GM21723 (cell line): ENCODE results near the gene NEU2.
"Not testable (repeated sequence)": the region's sequence is repeated elsewhere in the genome, so short reads cannot be mapped to it uniquely, and the experiment has no call there.

Experiments used
- ATAC-seq: cut with Tn5 transposase; IDR thresholded peaks from one replicate; pipeline ENCODE4 v1.9.1; 2021; ENCODE audit warnings: mild to moderate bottlenecking, moderate library complexity; ENCODE audit not compliant: unreplicated experiment

Gene NEU2

DNA sequence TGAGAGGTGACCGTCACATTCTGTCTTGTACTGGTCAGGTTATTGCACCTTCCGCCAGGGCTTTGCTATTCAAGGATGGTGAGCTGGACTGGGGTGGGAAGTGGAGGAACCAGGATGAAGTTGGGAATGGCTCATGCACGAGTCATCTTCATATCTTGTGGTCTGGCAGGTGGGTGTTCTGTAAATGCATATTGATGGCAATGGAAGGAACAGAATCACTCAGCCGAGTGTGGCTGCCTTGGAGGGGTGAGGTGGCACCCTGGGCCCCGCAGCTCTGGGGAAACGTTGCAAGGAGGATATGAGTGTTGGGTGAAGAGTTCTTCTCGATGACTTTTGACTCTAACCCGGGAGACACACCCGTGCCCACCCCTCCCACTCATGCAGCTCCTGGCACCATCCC, 1.2 kb downstream of the NEU2 start:
- no peak for ATAC-seq

DNA sequence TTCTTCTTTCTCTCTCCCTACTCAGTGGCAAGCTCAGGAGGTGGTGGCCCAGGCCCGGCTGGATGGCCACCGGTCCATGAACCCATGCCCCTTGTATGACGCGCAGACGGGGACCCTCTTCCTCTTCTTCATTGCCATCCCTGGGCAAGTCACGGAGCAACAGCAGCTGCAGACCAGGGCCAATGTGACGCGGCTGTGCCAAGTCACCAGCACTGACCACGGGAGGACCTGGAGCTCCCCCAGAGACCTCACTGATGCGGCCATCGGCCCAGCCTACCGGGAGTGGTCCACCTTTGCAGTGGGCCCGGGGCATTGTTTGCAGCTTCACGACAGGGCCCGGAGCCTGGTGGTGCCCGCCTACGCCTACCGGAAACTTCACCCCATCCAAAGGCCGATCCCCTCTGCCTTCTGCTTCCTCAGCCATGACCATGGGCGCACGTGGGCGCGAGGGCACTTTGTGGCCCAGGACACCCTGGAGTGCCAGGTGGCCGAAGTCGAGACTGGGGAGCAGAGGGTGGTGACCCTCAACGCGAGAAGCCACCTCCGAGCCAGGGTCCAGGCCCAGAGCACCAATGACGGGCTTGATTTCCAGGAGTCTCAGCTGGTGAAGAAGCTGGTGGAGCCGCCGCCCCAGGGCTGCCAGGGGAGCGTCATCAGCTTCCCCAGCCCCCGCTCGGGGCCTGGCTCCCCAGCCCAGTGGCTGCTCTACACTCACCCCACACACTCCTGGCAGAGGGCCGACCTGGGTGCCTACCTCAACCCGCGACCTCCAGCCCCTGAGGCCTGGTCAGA, 1.8 kb downstream of the NEU2 start:
- ATAC-seq: no peak

DNA sequence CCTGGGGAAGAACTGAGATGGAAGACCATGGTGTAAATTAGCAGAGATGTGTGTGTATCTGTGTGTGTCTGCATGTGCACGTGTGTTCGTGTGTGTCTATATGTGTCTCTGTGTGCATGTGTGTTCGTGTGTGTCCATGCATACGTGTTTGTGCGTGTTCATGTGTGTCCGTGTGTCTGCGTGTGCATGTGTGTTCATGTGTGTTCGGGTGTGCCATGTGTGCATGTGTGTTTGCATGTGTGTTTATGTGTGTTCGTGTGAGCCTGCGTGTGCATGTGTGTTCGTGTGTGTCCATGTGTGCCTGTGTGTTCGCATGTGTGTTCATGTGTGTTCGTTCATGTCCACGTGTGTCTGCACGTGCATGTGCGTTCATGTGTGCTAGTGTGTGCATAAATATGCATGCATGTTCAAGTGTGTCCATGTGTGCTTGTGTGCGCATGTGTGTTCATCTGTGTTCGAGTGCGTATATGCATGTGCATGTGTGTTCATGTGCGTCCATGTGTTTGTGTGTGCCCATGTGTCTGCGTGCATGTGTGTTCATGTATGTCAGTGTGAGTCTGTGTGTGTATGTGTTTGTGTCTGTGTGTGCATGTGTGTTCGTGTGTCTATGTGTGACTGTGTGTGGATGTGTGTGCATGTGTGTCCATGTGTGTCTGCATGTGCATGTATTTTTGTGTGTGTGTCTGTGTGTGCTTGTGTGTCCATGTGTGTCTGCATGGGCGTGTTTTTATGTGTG, 3.1 kb downstream of the NEU2 start:
- ATAC-seq: no peak

DNA sequence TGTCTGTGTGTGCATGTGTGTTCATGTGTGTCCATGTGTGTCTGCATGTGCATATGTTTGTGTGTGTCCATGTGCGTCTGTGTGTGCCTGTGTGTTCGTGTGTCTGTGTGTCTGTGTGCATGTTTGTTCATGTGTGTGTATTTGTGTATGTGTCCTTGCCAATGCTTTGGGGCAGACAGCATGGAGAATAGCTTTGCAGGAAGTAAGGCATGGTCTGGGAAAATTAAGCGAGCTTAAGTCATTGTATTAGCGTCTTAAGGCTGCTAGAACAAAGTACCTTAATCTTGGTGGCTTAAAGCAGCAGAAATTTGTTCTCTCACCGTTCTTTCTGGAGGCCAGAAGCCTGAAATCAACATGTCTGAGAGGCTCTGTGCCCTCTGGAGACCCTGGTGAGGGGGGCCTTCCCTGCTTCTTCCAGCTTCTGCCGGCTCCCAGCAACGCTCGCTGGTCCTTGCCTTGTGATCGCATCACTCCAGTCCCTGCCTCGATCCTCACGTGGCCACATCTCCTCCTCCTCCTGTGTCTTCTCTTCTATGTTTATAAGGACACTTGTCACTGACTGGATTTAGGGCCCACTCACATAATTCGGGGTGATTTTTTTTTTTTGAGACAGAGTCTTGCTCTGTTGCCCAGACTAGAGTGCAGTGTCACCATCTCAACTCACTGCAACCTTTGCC, 3.8 kb downstream of the NEU2 start:
- ATAC-seq: no peak

DNA sequence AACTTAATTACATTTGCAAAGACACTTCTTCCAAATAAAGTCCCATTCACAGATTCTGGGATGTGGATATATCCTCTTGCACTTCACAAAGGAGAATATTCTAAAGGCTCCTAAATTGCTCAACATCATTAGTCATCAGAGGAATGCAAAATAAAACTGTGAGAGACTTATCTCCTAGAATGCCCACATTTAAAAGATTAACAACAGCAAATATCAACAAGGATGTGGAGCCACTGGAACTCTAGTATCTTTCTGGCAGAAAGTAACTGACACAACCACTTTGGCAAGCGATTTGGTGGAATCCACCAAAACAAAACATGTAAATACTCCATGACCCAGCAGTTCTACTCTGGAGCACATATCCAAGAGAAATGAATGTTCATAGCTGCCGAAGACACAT, 4.6 kb downstream of the NEU2 start:
- ATAC-seq: no peak

DNA sequence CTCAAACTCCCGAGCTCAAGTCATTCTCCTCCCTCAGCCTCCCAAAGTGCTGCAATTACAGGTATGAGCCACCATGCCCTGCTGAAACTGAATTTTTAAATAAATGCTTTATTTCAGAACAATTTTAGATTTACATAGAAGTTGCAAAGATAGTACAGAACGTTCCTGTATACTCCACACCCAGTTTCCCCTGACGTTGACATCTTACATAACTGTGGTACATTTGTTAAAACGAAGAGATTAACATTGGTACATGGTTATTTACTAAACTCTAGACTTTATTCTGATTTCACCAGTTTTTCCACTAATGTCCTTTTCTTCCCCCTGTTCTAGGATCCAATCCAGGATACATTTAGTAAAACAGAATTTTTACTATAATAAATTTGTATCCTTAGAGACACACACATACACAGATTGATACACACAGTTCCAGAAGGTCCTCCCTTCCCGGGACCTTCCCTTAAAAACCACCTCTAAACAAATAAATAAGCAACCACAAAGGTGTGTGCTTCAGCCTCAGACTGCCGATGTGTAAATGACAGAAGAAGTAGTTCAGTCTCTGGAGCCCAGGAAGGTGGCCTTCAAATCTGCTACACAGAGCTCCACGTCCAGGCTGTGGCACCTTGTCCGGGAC, 6.9 kb downstream of the NEU2 start:
- no peak for ATAC-seq

DNA sequence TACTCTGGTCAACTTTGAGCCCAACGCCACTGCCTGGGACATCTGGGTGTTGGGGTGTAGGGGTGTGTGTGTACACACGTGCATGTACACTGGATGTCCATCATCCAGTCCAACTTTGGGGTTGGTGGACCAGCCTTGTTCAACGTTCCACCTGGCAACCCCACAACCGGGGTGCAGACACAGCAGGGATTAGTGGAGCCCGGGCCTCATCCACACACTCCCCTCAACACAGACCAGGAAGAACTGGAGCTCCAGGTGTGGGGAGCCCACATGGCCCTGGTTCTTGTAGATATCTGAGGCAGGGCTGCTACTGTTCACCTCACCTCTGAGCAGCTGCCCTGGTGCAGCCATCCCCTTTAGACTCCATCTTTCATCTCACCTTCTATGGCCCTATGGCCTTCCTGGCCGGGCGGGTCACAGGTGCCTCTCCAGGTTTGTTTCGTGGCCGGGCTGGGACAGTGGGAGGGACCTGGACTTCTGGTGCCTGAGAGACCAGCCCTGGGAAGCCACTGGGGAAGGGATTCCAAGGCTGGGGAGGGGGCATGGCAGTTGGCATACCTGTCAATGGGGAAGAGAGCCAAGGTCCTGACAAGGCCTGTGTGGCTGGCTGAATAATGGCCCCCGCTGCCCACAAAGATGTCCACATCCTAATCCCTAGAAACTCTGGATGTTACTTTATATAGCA, 7.5 kb downstream of the NEU2 start:
- ATAC-seq: no peak

DNA sequence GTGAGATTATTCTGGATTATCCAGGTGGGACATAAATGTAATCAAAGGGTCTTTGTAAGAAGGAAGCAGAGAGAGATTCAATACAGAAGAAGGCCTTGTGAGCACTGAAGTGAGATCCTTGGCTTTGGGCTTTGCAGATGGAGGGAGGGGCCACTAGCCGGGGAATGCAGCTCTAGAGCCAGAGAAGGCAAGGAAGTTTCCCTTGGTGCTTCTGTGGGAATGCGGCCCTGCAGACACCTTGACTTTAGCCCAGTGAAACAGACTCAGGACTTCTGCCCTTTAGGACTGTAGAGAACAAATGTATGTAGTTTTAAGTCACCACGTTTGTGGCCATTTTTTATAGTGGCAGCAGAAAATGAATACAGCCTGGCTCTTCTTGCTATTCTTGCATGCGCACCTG, 8.1 kb downstream of the NEU2 start:
- no peak for ATAC-seq

DNA sequence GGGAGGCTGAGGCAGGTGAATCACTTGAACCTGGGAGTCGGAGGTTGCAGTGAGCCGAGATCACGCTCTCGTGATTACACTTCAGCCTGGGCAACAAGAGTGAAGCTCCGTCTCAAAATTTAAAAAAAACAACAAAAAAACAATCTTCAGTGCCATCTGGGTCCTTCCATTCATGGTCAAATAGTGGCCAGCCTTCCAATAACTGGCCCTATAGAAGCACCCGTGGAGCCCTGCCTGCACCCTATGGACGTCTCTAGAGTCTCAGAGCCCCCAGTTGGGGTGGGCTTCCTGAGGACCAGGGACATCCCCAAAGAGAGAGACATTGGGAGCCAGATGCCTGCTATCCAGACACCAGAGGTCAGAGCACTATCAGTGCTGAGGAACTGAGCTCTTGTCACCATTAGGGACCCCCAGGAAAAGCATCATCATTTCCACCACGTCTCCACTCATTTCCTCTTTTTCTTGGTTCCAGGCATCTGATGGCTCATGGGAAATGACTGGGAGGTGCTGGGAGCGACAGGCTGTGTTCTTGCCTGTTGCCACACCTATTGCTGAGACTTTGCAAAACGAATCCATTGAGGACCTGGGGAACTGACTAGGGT, 9.4 kb downstream of the NEU2 start:
- ATAC-seq: no peak

DNA sequence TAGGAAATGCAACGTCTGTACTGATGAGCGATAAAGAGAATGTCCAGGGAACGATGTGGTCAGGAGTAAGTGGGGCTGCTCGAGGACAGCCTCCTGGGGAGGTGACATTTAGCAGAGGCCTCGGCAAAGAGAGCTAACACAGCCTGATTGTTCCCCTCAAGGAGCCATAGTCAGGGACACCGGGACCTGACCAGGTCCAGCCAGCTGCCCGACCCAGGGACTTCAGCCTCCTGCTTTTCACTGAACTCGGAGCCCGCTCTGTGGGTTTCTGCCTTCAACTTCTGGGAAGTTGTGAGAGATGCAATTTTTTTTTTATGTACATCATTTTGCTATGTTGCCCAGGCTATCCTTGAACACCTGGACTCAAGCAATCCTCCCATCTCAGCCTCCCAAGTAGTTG, 10.1 kb downstream of the NEU2 start:
- no peak for ATAC-seq

DNA sequence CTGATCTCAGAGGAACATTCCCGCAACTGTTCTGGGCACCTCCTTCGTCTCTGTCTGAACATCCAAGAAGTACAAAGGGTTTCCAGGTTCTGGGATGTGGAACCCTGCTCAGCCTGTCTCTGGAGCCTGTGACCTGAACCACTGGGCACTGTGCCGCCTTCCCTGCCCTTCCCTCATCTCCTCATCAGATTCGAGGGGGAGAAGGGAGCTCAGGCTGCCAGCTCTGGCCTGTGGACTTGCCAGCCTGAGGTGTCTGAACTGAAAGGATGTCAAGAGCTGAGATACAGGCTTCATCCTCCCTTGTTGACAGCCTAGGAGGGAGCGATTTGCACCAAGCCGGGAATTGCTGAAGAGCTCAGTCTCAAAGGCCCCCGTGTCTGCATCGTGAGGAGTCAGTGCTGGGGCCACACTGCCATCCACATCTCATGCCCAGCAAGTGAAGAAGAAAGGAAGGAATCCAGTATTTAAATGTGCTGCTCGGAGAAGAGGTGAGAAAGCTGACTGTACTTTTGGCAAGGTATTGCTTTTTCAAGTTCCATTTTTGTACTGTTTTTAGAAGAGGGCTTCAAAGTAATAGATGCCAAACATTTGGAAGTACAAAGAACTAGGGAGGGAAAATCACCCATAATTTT, 12.6 kb downstream of the NEU2 start:
- no peak for ATAC-seq

DNA sequence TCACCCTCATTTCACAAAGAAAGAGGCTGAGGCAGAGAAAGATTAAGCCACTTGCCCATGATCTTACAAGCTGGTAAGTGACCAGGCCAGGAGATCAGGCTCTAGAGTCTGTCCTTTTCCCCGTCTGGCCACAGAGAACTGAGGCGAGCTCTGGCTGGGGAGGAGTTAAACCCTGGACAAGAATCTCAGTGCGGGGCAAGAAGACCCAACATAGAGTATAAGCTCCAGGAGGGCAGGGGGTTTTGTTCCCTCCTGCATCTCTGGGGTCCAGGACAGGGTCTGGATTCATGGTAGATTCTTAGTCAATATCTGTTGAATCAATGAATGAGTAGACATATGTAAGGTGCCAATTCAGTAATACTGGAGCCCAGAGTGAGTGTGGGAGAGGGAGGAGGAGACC, 14.7 kb downstream of the NEU2 start:
- no peak for ATAC-seq

DNA sequence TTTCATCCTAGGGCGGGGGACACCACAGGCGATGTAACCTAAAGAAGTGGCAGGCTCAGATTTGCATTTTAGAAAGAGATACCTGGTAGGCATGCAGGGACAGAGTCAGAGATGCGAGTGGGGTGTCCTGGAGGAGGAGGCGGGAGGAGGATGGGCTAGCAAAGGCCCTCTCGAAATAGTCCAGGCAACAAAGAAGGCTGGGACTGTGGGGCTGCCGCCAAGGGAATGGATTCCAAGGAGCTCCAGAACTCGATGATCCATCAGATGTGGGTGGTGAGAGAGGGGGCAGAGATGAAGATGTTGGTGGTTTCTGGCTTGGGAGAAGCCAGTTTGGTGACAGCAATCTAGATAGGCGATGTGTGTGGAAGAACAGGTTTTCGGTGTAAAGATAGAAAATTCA, 15.2 kb downstream of the NEU2 start:
- ATAC-seq: no peak

DNA sequence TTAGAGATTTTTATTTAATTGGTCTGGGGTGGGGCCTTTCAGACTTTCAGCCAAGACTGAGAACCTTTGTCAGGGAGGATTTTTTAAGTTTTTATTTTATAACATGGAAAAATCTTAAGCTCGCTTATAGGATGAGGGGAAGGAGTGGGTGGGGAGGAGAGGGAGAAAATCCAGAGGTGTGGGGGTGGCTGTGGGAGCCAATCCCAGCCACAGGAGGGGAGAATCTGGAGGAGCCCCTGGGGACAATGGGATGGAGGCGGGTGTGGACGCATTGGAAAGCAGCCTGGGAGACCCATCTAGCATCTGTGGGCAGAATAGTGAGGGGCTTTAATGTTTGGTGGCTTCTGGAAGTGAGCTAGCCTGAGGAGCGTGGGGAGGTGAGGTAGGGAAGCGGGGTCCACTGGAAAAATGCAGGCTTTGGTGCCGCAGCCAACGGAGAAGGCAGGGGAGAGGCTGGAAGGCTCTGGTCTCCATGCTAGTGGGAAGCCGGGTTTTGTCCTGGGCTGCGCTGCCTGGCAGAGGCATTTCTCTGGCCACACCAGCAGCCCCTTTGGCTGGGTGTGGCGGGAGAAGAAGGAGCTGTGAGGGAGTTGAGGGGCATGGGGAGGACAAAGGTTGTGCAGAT, 16.2 kb downstream of the NEU2 start:
- no peak for ATAC-seq

DNA sequence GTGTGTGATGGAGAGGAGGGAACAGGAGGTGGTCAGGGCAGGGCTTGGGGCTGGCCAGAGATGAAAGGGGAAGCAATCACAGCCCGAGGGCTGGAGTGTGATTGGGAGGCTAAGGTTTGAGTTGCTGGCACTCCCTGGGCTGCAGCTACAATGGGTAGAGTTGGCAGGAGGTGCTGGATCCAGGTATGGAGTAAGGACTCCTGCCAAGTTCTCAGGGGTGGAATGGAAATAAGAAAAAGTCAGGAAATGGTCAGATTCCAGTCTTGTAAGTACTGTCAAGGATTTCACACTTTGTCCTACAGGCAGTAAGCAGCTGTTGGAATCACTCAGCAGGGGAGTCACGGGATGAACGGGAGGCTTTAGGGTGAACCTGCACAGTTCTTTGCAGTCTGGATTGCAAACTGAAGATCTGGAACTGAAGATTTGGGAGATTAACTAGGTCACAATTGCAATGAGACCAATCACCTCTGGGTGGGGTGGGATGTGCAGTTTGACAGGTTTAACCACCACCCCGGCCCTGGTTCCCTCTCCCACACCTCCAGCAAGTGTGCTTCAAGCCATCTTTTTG, 16.8 kb downstream of the NEU2 start:
- no peak for ATAC-seq

DNA sequence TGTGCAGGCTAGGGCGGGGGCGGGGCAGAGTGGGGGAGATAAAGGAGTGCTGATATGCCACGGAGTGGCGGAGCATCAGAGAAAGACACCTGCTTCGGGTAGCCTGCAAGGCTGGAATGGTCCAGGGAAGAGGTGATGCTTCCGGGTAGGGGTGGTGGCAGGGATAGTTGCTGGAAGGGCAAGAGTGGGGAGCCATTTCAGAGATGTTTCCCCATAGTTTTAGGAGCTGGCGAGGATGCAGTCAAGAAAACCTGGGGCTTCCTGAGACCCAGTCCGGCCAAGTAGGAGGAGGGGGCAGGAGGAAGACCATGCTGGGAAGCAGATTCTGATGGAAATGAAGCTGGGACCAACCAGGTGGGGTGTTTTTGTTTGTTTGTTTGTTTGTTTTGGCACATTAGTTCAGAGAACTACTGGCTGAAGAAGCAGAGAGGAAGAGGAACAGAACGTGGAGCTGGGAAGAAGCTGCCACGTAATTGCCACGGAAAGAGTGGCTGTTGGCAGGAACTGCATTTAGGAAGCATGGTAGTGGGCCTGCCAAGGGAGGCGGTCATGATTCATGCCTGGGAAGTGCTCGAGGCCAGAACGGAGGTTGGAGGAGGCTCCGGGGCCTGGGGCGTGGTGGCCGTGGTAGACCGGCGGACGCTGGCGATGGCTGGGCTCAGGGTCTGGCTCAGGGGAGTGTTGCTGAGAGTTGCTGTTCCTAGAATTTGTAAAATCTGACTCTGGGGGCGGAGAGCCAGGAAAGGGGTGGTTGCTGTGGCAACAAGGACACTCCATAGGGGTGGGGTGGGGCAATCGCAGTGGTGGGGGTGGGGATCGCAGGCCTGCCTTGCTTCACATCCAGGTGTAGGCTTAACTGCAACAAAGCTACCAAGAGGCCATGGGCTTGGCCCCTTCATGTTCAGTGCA, 19.0 kb downstream of the NEU2 start:
- ATAC-seq: no peak

DNA sequence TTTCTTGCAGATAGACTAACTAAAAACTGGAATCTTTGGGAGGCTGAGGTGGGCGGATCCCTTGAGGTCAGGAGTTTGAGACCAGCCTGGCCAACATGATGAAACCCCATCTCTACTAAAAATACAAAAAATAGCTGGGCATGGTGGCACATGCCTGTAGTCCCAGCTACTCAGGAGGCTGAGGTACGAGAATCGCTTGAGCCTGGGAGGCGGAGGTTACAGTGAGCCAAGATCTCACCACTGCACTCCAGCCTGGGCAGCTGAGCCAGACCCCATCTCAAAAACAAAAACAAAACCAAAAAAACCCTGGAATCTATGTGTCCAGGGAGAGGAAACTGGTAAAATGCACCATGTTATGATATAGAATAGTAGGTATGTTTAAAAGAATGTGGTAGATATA, 20.0 kb downstream of the NEU2 start:
- ATAC-seq: not testable (repeated sequence)
